Erythroblast (primary cell): ENCODE data around the gene PTH2R.
"Not testable (repeated sequence)": the region's sequence is repeated elsewhere in the genome, so short reads cannot be mapped to it uniquely, and the experiment has no call there.

ENCODE experiments used
- GATA1 ChIP-seq: IDR thresholded peaks from 2 replicates; pipeline ENCODE4 v1.6.1; 2011; ENCODE audit warnings: low read depth, mild to moderate bottlenecking, control low read depth, low read length, moderate library complexity
- POLR2A ChIP-seq: IDR thresholded peaks from 2 replicates; pipeline ENCODE4 v1.6.1; 2011; ENCODE audit warnings: mild to moderate bottlenecking, low read length

- TF ChIP-seq POLR2A, GATA1: not testable (repeated sequence)
Observed at GRCh38 chr2:208505365-208505764, 98.8 kb downstream of the PTH2R start.
